ENCODE measurements around the gene ST6GALNAC4. TPM values are rescaled to one million over a fixed set of nuclear protein-coding genes. Genes with fewer than 3 reads are reported as not detected.

ST6GALNAC4 gene
- total and polyA plus RNA-seq, 9 of the 15 experiments (the other 6 are each of a cell fraction or from before 2014, with no cell fraction given) = 2.6 to 43.1 (median 15.4) TPM

DNA sequence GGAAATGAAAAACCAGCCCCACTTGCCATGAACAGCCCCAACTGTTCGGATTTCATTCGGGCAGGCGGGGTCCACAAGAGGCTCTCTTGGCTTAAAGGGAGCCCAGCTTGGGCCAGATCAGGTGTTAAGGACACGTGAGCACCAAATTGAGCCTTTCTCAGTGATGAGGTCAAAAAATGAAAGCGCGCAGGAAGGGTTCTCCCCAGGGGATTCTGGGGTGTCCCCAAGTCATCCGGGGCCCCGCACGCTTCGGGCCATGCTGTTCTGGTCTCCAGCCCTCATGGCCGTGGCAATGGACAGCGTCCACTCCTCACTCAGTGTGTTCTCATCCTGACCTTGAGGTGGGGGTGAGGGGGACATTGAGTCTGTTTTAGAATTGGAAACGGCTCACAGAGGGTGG lies 50.3 kb downstream of the ST6GALNAC4 start:
- ChIA-PET CTCF (ENCODE audit: low intra/inter-chr PET ratio) (no interaction called here), POLR2A (interaction anchor here (2.3 kb wide), 1 partner anchor 74 kb away, joined by 6 read pairs; no protein-coding TSS in a partner anchor)
- H3K9ac ChIP-seq (ENCODE audit: insufficient read depth in 1 of 2, low read depth in 2 of 2, low read length in 2 of 2) = peak overlapping the region in 1 of 2 experiments; percentile 65; a peak in 1 of 4 replicates
- peaks cover 20% of the 10 kb centered on the region; the same call in 2 of the 3 replicates for H3K36me3 ChIP-seq (ENCODE audit: control insufficient read depth, insufficient read depth, low read length)
- no peak overlapping the region for H3K27ac ChIP-seq (ENCODE audit: extremely low read depth, low read depth, low read length)
- H3K9me3 ChIP-seq (replicated peaks; ENCODE audit: control insufficient read depth, insufficient read depth, low read depth, low read length) = no peaks in the 10 kb centered on the region
- FAIRE-seq (no peak), DNase-seq (ENCODE audit: extremely low read depth in 1 of 4, low spot score in 3 of 4) (no peak), ATAC-seq (no peak)
- no peaks in the 10 kb centered on the region for H3K9me1 ChIP-seq (ENCODE audit: control insufficient read depth, insufficient read depth, low read length)
- H4K20me1 ChIP-seq (replicated peaks; ENCODE audit: control insufficient read depth, insufficient read depth, low read length) = no peaks in the 10 kb centered on the region
- BruUV-seq (replicated peaks) = no TSS peak
- in situ Hi-C loops (cut with MboI) (no loop called here), intact Hi-C loops (cut with micrococcal nuclease) (loop anchor here (5.0 kb wide), 1 partner anchor 51 kb away; the partner anchor contains the start of gene ST6GALNAC4)
- no peak overlapping the region for H2AFZ ChIP-seq (ENCODE audit: low read depth, low read length)
- WGBS (ENCODE audit: insufficient coverage, low coverage, missing lambda C conversion rate) = 90% methylated on average over 13 of the region's 13 CpGs
- H3K4me2 ChIP-seq (ENCODE audit: insufficient read depth, low read length) = no peak overlapping the region
- no peaks in the 10 kb centered on the region for H3K79me2 ChIP-seq (ENCODE audit: control insufficient read depth, insufficient read depth, low read length)
- H3K4me1 ChIP-seq (replicated peaks in 1 of 2; ENCODE audit: control insufficient read depth in 2 of 2, insufficient read depth in 2 of 2, low read length in 2 of 2) = peaks cover 37 to 69% of the 10 kb centered on the region in 2 experiments
- H3K27me3 ChIP-seq (ENCODE audit: control insufficient read depth in 2 of 2, insufficient read depth in 2 of 2, low read length in 2 of 2) = no peaks in the 10 kb centered on the region
- TF ChIP-seq PHF8 (IDR thresholded peaks at IDR 0.05; ENCODE audit: borderline replicate concordance, low read length) = no peak
- no peak for TF ChIP-seq CTBP1 (IDR thresholded peaks at IDR 0.05; ENCODE audit: borderline replicate concordance)
- TF ChIP-seq ZNF239 (CRISPR knock-in tag; IDR thresholded peaks at IDR 0.05) = no peak
- TF ChIP-seq, protein P1, sequence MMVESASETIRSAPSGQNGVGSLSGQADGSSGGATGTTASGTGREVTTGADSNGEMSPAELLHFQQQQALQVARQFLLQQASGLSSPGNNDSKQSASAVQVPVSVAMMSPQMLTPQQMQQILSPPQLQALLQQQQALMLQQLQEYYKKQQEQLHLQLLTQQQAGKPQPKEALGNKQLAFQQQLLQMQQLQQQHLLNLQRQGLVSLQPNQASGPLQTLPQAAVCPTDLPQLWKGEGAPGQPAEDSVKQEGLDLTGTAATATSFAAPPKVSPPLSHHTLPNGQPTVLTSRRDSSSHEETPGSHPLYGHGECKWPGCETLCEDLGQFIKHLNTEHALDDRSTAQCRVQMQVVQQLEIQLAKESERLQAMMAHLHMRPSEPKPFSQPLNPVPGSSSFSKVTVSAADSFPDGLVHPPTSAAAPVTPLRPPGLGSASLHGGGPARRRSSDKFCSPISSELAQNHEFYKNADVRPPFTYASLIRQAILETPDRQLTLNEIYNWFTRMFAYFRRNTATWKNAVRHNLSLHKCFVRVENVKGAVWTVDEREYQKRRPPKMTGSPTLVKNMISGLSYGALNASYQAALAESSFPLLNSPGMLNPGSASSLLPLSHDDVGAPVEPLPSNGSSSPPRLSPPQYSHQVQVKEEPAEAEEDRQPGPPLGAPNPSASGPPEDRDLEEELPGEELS (CRISPR knock-in tag; IDR thresholded peaks at IDR 0.05; ENCODE audit: borderline replicate concordance) = no peak
- H3K4me3 ChIP-seq = no peak overlapping the region
